ENCODE results near the gene FBXL20.

Gene FBXL20

GRCh38 chr17:39443326-39443725, 41.9 kb upstream of the FBXL20 start:
- TF ChIP-seq SIN3A (IDR thresholded peaks at IDR 0.05; ENCODE audit: borderline replicate concordance, insufficient read depth, low read length) (no peak), POLR2AphosphoS5 (IDR thresholded peaks at IDR 0.05; ENCODE audit: low read depth, low read length) (no peak), TAF1 (IDR thresholded peaks at IDR 0.05; ENCODE audit: borderline replicate concordance, insufficient read depth, low read length) (no peak), REST (IDR thresholded peaks at IDR 0.05; ENCODE audit: insufficient read depth in 1 of 2, low read depth in 2 of 2, low read length in 2 of 2) (no peak), FOXP2 (optimal IDR thresholded peaks at IDR 0.05; ENCODE audit: borderline replicate concordance, extremely low read depth, extremely low read length, insufficient read depth) (no peak)

- no peak for TF ChIP-seq SIN3A (IDR thresholded peaks at IDR 0.05; ENCODE audit: borderline replicate concordance, insufficient read depth, low read length)
- TF ChIP-seq TAF1 (IDR thresholded peaks at IDR 0.05; ENCODE audit: borderline replicate concordance, insufficient read depth, low read length), result no peak
- TF ChIP-seq FOXP2 (optimal IDR thresholded peaks at IDR 0.05; ENCODE audit: borderline replicate concordance, extremely low read depth, extremely low read length, insufficient read depth), result no peak
Observed at GRCh38 chr17:39429600-39429999, 28.2 kb upstream of the FBXL20 start.

GRCh38 chr17:39416141-39416540, 14.7 kb upstream of the FBXL20 start:
- TF ChIP-seq SIN3A (IDR thresholded peaks at IDR 0.05; ENCODE audit: borderline replicate concordance, insufficient read depth, low read length), result no peak
- no peak for TF ChIP-seq FOXP2 (optimal IDR thresholded peaks at IDR 0.05; ENCODE audit: borderline replicate concordance, extremely low read depth, extremely low read length, insufficient read depth)
- TF ChIP-seq TAF1 (IDR thresholded peaks at IDR 0.05; ENCODE audit: borderline replicate concordance, insufficient read depth, low read length), result no peak
- no peak for TF ChIP-seq POLR2AphosphoS5 (IDR thresholded peaks at IDR 0.05; ENCODE audit: low read depth, low read length)
- TF ChIP-seq REST (IDR thresholded peaks at IDR 0.05; ENCODE audit: insufficient read depth in 1 of 2, low read depth in 2 of 2, low read length in 2 of 2), result no peak

GRCh38 chr17:39410279-39410678, 8.9 kb upstream of the FBXL20 start:
- TF ChIP-seq REST (IDR thresholded peaks at IDR 0.05; ENCODE audit: insufficient read depth in 1 of 2, low read depth in 2 of 2, low read length in 2 of 2) (no peak), TAF1 (IDR thresholded peaks at IDR 0.05; ENCODE audit: borderline replicate concordance, insufficient read depth, low read length) (no peak), FOXP2 (optimal IDR thresholded peaks at IDR 0.05; ENCODE audit: borderline replicate concordance, extremely low read depth, extremely low read length, insufficient read depth) (no peak), SIN3A (IDR thresholded peaks at IDR 0.05; ENCODE audit: borderline replicate concordance, insufficient read depth, low read length) (no peak)

- TF ChIP-seq REST (IDR thresholded peaks at IDR 0.05; ENCODE audit: insufficient read depth in 1 of 2, low read depth in 2 of 2, low read length in 2 of 2) (no peak), TAF1 (IDR thresholded peaks at IDR 0.05; ENCODE audit: borderline replicate concordance, insufficient read depth, low read length) (no peak), POLR2AphosphoS5 (IDR thresholded peaks at IDR 0.05; ENCODE audit: low read depth, low read length) (no peak), FOXP2 (optimal IDR thresholded peaks at IDR 0.05; ENCODE audit: borderline replicate concordance, extremely low read depth, extremely low read length, insufficient read depth) (no peak), SIN3A (IDR thresholded peaks at IDR 0.05; ENCODE audit: borderline replicate concordance, insufficient read depth, low read length) (no peak)
Observed at GRCh38 chr17:39408360-39408759, 6.9 kb upstream of the FBXL20 start.

All from PFSK-1 (cell line).